22Rv1 (cell line): Measurements from ENCODE around the gene LSP1.

Source experiments
- H3K27ac ChIP-seq: fragments of 450-650 bp; 2 replicates; pipeline ENCODE4 v1.5.1; 2017
- CTCF ChIP-seq: fragments of 450-650 bp; IDR thresholded peaks from 2 replicates; pipeline ENCODE4 v1.5.1; 2017; ENCODE audit warnings: mild to moderate bottlenecking
- ZFX ChIP-seq: fragments of 450-650 bp; IDR thresholded peaks from 2 replicates; pipeline ENCODE4 v1.6.1; 2017; ENCODE audit warnings: antibody characterized with exemption, borderline replicate concordance

Gene LSP1

GRCh38 chr11:1928470-1928890, 75.6 kb downstream of the LSP1 start:
- TF ChIP-seq ZFX = no peak
- TF ChIP-seq CTCF = no peak
- no peak overlapping the region for H3K27ac ChIP-seq

GRCh38 chr11:1928891-1929541, 76.1 kb downstream of the LSP1 start:
- TF ChIP-seq CTCF = no peak
- TF ChIP-seq ZFX = no peak
- H3K27ac ChIP-seq = no peak overlapping the region

- H3K27ac ChIP-seq = no peak overlapping the region
- no peak for TF ChIP-seq ZFX
- TF ChIP-seq CTCF = no peak
These were observed 77.0 kb downstream of the LSP1 start for GRCh38 chr11:1929621-1930461.

- TF ChIP-seq ZFX (no peak), CTCF (no peak)
- H3K27ac ChIP-seq = no peak overlapping the region
These were observed 77.6 kb downstream of the LSP1 start for GRCh38 chr11:1930462-1930830.

GRCh38 chr11:1931341-1932104, 78.6 kb downstream of the LSP1 start:
- H3K27ac ChIP-seq = no peak overlapping the region
- TF ChIP-seq CTCF (no peak), ZFX (no peak)

- no peak overlapping the region for H3K27ac ChIP-seq
- no peak for TF ChIP-seq CTCF
- no peak for TF ChIP-seq ZFX
These were observed 79.2 kb downstream of the LSP1 start for GRCh38 chr11:1932105-1932480.
